ENCODE results near the gene GDAP1L1. TPM values are rescaled to one million over a fixed set of nuclear protein-coding genes. Genes with fewer than 3 reads are reported as not detected.
"Not testable (repeated sequence)": the region's sequence is repeated elsewhere in the genome, so short reads cannot be mapped to it uniquely, and the experiment has no call there.

Gene GDAP1L1
- total and polyA plus RNA-seq, 4 donors = 24.5 to 137 (median 79.8) TPM

DNA sequence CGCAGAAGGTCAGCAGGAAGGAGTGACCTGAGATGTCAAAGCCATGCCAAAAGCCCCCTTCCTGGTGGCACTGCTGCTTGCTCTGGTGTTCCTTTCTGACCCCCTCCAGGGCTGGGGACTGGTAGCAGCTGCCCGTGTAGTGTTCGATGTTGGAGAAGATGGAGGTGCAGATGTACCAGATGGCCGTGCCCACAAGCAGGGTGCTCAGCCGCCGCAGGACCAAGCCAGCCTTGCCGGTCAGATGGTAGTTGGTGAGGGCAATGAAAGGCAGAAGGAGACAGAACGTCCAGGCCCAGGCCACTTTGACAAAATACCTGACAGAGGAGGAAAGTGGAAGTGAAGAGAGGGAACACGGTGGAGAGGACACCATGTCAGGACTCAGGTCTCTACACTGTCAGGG, 59.8 kb downstream of the GDAP1L1 start:
- peaks cover 17% of the 10 kb centered on the region for H3K4me1 ChIP-seq (ENCODE audit: control insufficient read depth, insufficient read depth, low read length)
- no peak for DNase-seq (ENCODE audit: low read depth in 4 of 6, low spot score in 6 of 6)
- no peaks in the 10 kb centered on the region for H3K9me3 ChIP-seq (ENCODE audit: control insufficient read depth, insufficient read depth, low read length)
- WGBS (ENCODE audit: insufficient coverage) = 89% methylated on average over 8 of the region's 9 CpGs
- peaks cover 8% of the 10 kb centered on the region for H3K36me3 ChIP-seq (ENCODE audit: control insufficient read depth, insufficient read depth, low read length)
- H3K27ac ChIP-seq (ENCODE audit: low read depth, low read length) = no peak overlapping the region
- no peaks in the 10 kb centered on the region for H3K27me3 ChIP-seq (ENCODE audit: control insufficient read depth, insufficient read depth, low read length)
- H3K4me3 ChIP-seq (ENCODE audit: low read depth, low read length) = no peak overlapping the region

- 25% methylated on average over 16 of the region's 17 CpGs for WGBS (ENCODE audit: insufficient coverage)
- Histone ChIP-seq H3K27me3 (ENCODE audit: control insufficient read depth, insufficient read depth, low read length) (no peaks in the 10 kb centered on the region), H3K36me3 (ENCODE audit: control insufficient read depth, insufficient read depth, low read length) (peaks cover 6% of the 10 kb centered on the region), H3K27ac (ENCODE audit: low read depth, low read length) (no peak overlapping the region), H3K4me1 (ENCODE audit: control insufficient read depth, insufficient read depth, low read length) (peaks cover 17% of the 10 kb centered on the region), H3K4me3 (ENCODE audit: low read depth, low read length) (peak overlapping the region; percentile 82), H3K9me3 (ENCODE audit: control insufficient read depth, insufficient read depth, low read length) (no peaks in the 10 kb centered on the region)
- DNase-seq (ENCODE audit: low read depth in 4 of 6, low spot score in 6 of 6) = peak in 2 of 6 donors; percentile 13 to 47
Observed at GRCh38 chr20:44309763-44310663, 62.9 kb downstream of the GDAP1L1 start.

DNA sequence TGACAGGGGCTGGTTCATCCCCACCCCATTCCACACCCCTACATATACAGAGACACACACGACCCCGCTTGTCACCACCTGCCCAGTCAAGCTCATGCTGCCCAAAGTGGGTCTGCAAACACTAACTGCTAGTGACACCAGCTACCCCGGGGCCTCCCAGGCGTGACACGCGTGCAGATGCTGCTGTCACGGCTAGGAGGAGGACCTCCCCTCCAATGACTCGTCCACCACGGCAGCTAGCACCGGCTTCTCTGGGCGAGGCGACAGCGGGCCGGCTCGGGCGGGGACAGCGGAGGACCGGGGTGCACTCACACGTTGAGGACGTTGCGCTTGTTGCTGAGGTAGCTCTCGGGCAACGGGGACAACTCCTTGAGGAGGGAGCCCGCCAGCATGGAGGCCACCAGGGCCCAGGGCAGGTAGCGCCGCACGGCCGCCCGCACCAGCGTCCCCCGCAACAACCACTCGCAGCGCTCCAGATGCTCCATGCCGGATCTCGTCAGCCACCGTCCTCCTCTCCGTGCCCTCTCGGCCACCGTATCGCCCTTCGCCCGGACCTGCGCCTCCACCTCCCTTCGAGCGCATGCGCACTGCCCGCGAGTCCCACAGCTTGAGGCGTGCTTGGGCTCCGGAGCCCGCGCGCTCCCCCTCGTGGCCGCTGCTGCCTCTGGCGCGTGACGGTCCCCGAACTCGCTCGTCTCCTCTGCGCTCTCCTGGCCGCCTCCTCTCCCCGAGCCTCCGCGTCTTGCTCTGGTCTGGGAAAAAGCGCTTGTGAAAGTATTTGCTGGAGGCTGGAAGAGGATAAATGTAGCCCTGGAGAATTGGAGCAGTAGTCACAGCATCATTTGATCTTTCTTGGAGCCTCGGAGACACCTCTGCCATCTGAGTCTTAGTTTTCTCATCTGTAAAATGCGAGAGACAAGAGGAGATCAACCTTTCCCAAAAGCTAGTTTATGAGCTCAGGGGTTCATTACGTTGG, 63.8 kb downstream of the GDAP1L1 start, which contains the start of gene FITM2:
Gene FITM2, minus strand, starts transcription at position 539 of the 976 bp plus-strand sequence. Its CDS starts 54 bp downstream, at position 485.
- H3K4me1 ChIP-seq (ENCODE audit: control insufficient read depth, insufficient read depth, low read length) = peaks cover 17% of the 10 kb centered on the region
- peak; percentile 90 to 99 (median 96) for DNase-seq (ENCODE audit: low read depth in 4 of 6, low spot score in 6 of 6)
- H3K36me3 ChIP-seq (ENCODE audit: control insufficient read depth, insufficient read depth, low read length) = peaks cover 6% of the 10 kb centered on the region
- no peaks in the 10 kb centered on the region for H3K9me3 ChIP-seq (ENCODE audit: control insufficient read depth, insufficient read depth, low read length)
- peak within 1 kb of the TSS; percentile 82 for H3K4me3 ChIP-seq (ENCODE audit: low read depth, low read length)
- H3K27ac ChIP-seq (ENCODE audit: low read depth, low read length) = peak within 1 kb of the TSS; percentile 29
- 1% methylated on average over 69 of the region's 70 CpGs for WGBS (ENCODE audit: insufficient coverage)
- no peaks in the 10 kb centered on the region for H3K27me3 ChIP-seq (ENCODE audit: control insufficient read depth, insufficient read depth, low read length)

GRCh38 chr20:44314870-44315269, 67.8 kb downstream of the GDAP1L1 start:
- H3K4me1 ChIP-seq (ENCODE audit: control insufficient read depth, insufficient read depth, low read length) = peaks cover 13% of the 10 kb centered on the region
- no peak overlapping the region for H3K4me3 ChIP-seq (ENCODE audit: low read depth, low read length)
- no peaks in the 10 kb centered on the region for H3K36me3 ChIP-seq (ENCODE audit: control insufficient read depth, insufficient read depth, low read length)
- H3K27me3 ChIP-seq (ENCODE audit: control insufficient read depth, insufficient read depth, low read length) = no peaks in the 10 kb centered on the region
- H3K27ac ChIP-seq (ENCODE audit: low read depth, low read length) = no peak overlapping the region
- no peak for DNase-seq (ENCODE audit: low read depth in 4 of 6, low spot score in 6 of 6)
- H3K9me3 ChIP-seq (ENCODE audit: control insufficient read depth, insufficient read depth, low read length) = no peaks in the 10 kb centered on the region

DNA sequence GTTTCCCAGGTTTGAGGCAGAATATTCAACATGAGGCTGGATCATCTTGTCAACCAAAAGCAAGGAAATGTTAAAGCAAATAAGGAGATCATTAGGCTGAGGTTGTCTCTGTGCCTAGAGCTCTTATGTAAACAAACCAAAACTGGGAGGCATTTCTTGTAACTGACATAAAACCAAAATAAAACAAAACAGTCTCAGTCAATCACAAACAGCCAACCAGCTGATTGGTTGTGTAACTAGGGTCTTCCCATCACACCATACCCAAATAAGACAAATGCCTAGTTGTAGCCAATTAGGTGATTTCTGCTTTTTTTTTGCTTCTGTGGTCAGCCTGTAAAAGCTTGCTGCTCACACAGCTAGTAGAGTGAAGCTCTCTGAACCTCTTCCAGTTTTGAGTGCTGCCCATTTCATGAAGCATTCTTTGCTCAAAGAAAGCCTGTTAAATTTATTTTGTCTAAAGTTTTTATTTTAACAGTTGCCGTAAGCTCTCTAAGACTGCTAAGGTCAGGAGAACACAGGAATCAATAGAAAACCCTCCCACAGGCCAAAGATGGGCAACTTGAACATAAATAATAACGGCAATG, 72.8 kb downstream of the GDAP1L1 start:
- Histone ChIP-seq H3K36me3 (ENCODE audit: control insufficient read depth, insufficient read depth, low read length) (no peaks in the 10 kb centered on the region), H3K27ac (ENCODE audit: low read depth, low read length) (no peak overlapping the region), H3K27me3 (ENCODE audit: control insufficient read depth, insufficient read depth, low read length) (peaks cover 4% of the 10 kb centered on the region), H3K9me3 (ENCODE audit: control insufficient read depth, insufficient read depth, low read length) (no peaks in the 10 kb centered on the region), H3K4me3 (ENCODE audit: low read depth, low read length) (no peak overlapping the region), H3K4me1 (ENCODE audit: control insufficient read depth, insufficient read depth, low read length) (peaks cover 6% of the 10 kb centered on the region)
- no peak for DNase-seq (ENCODE audit: low read depth in 4 of 6, low spot score in 6 of 6)
- WGBS (ENCODE audit: insufficient coverage) = no CpG with 5 or more reads among the region's 2 CpGs

- no peak overlapping the region for H3K4me3 ChIP-seq (ENCODE audit: low read depth, low read length)
- no peaks in the 10 kb centered on the region for H3K9me3 ChIP-seq (ENCODE audit: control insufficient read depth, insufficient read depth, low read length)
- H3K27ac ChIP-seq (ENCODE audit: low read depth, low read length) = no peak overlapping the region
- H3K4me1 ChIP-seq (ENCODE audit: control insufficient read depth, insufficient read depth, low read length) = peaks cover 13% of the 10 kb centered on the region
- H3K27me3 ChIP-seq (ENCODE audit: control insufficient read depth, insufficient read depth, low read length) = peaks cover 13% of the 10 kb centered on the region
- no peaks in the 10 kb centered on the region for H3K36me3 ChIP-seq (ENCODE audit: control insufficient read depth, insufficient read depth, low read length)
- DNase-seq (ENCODE audit: low read depth in 4 of 6, low spot score in 6 of 6) = peak in 1 of 6 donors; percentile 36
- WGBS (ENCODE audit: insufficient coverage) = 0% methylated on average over 1 of the region's 1 CpG
Observed at GRCh38 chr20:44324343-44324742, 77.2 kb downstream of the GDAP1L1 start.

DNA sequence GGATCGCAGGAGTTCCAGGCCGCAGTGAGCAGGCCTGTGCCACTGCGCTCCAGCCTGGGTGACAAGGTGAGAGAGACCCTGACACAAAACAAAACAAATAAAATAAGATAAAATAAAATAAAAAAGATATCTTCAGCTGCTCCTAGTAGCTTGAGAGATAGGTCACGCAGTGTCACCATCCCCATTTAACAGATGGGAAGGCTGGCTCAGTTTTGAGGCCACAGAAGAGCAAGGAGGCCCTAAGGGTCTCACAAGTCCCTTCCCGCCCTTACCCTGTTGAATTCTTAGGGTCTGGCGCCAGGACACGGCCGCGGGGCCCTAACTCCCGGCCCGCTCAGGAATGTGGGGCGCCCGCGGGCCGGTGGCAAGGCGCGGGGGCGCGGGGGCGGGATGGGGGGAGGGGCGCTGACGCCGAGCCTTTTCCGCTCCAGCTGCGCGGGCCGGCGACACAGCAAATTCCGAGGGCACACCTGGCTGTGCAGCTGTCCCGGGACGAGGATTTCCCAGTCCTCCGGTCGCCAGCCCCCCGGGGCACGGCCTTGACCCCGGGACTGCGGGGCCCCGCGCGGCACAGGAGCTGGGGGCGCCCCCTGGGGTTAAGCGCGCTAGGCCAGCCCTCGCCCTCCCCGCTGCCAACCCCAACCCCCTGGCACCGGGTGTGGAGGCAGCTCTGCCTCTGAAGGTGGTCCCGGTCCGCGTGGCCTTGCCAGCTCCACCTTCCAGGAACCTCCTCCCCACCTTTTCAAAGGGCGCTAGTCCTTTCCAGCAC, 79.5 kb downstream of the GDAP1L1 start:
- Histone ChIP-seq H3K4me1 (ENCODE audit: control insufficient read depth, insufficient read depth, low read length) (peaks cover 13% of the 10 kb centered on the region), H3K9me3 (ENCODE audit: control insufficient read depth, insufficient read depth, low read length) (no peaks in the 10 kb centered on the region), H3K36me3 (ENCODE audit: control insufficient read depth, insufficient read depth, low read length) (no peaks in the 10 kb centered on the region), H3K27me3 (ENCODE audit: control insufficient read depth, insufficient read depth, low read length) (peaks cover 13% of the 10 kb centered on the region), H3K4me3 (ENCODE audit: low read depth, low read length) (no peak overlapping the region), H3K27ac (ENCODE audit: low read depth, low read length) (no peak overlapping the region)
- WGBS (ENCODE audit: insufficient coverage) = 6% methylated on average over 44 of the region's 50 CpGs
- DNase-seq (ENCODE audit: low read depth in 4 of 6, low spot score in 6 of 6) = no peak

DNA sequence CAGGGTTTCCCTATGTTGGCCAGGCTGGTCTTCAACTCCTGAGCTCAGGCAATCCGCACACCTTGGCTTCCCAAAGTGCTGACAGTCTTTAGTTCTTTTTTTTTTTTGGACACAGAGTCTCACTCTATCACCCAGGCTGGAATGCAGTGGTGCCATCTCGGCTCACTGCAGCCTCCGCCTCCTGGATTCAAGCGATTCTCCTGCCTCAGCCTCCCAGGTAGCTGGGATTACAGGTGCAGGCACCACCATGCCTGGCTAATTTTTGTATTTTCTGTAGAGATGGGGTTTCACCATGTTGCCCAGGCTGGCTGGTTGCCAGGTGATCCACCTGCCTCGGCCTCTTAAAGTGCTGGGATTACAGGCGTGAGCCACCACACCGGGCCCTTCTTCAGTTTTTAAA, 80.6 kb downstream of the GDAP1L1 start:
- WGBS (ENCODE audit: insufficient coverage) = 91% methylated on average over 7 of the region's 7 CpGs
- not testable (repeated sequence) for H3K4me3 ChIP-seq (ENCODE audit: low read depth, low read length); H3K36me3 ChIP-seq (ENCODE audit: control insufficient read depth, insufficient read depth, low read length); H3K27ac ChIP-seq (ENCODE audit: low read depth, low read length); DNase-seq (ENCODE audit: low read depth in 4 of 6, low spot score in 6 of 6); H3K9me3 ChIP-seq (ENCODE audit: control insufficient read depth, insufficient read depth, low read length)
- peaks cover 13% of the 10 kb centered on the region for H3K27me3 ChIP-seq (ENCODE audit: control insufficient read depth, insufficient read depth, low read length)
- peaks cover 13% of the 10 kb centered on the region for H3K4me1 ChIP-seq (ENCODE audit: control insufficient read depth, insufficient read depth, low read length)

GRCh38 chr20:44328428-44328827, 81.3 kb downstream of the GDAP1L1 start:
- H3K4me3 ChIP-seq (ENCODE audit: low read depth, low read length) = no peak overlapping the region
- H3K27me3 ChIP-seq (ENCODE audit: control insufficient read depth, insufficient read depth, low read length) = peaks cover 13% of the 10 kb centered on the region
- no peaks in the 10 kb centered on the region for H3K9me3 ChIP-seq (ENCODE audit: control insufficient read depth, insufficient read depth, low read length)
- WGBS (ENCODE audit: insufficient coverage) = 90% methylated on average over 2 of the region's 4 CpGs
- H3K36me3 ChIP-seq (ENCODE audit: control insufficient read depth, insufficient read depth, low read length) = no peaks in the 10 kb centered on the region
- peaks cover 13% of the 10 kb centered on the region for H3K4me1 ChIP-seq (ENCODE audit: control insufficient read depth, insufficient read depth, low read length)
- no peak for DNase-seq (ENCODE audit: low read depth in 4 of 6, low spot score in 6 of 6)
- no peak overlapping the region for H3K27ac ChIP-seq (ENCODE audit: low read depth, low read length)

All from spinal cord (tissue), 10 donors.